Ectodermal cell (in vitro differentiated cells): ENCODE data around the gene ESPL1.
A peak's percentile ranks its signal among the peaks of the same experiment; 100 is the strongest.

Experiments
- H3K27ac ChIP-seq: 2 replicates; pipeline ENCODE4 v1.7.0; 2013; ENCODE audit warnings: mild to moderate bottlenecking, low read depth, low read length; ENCODE audit not compliant: insufficient read depth, poor library complexity, severe bottlenecking
- H3K27me3 ChIP-seq: 2 replicates; pipeline ENCODE4 v1.7.0; 2013; ENCODE audit warnings: mild to moderate bottlenecking, low read length; ENCODE audit not compliant: insufficient read depth, control insufficient read depth, poor library complexity, severe bottlenecking
- H3K36me3 ChIP-seq: one replicate; pipeline ENCODE4 v1.7.0; 2013; ENCODE audit warnings: low read length; ENCODE audit not compliant: control insufficient read depth, insufficient read depth
- H3K4me1 ChIP-seq: one replicate; pipeline ENCODE4 v1.7.0; 2013; ENCODE audit warnings: low read length; ENCODE audit not compliant: control insufficient read depth, insufficient read depth
- H3K4me3 ChIP-seq: 2 replicates; pipeline ENCODE4 v1.7.0; 2013; ENCODE audit warnings: low read depth, low read length, control low read depth; ENCODE audit not compliant: insufficient read depth
- H3K9me3 ChIP-seq: 2 replicates; pipeline ENCODE4 v1.7.0; 2013; ENCODE audit warnings: mild to moderate bottlenecking, low read length, moderate library complexity; ENCODE audit not compliant: control insufficient read depth
- WGBS, 2 experiments: methylation state at CpG; one replicate each; pipeline ENCODE4 v1.1.7; 2013; ENCODE audit warnings: missing lambda C conversion rate in 2 of 2; 5-methylcytosine and 5-hydroxymethylcytosine counted together

ESPL1 gene

DNA sequence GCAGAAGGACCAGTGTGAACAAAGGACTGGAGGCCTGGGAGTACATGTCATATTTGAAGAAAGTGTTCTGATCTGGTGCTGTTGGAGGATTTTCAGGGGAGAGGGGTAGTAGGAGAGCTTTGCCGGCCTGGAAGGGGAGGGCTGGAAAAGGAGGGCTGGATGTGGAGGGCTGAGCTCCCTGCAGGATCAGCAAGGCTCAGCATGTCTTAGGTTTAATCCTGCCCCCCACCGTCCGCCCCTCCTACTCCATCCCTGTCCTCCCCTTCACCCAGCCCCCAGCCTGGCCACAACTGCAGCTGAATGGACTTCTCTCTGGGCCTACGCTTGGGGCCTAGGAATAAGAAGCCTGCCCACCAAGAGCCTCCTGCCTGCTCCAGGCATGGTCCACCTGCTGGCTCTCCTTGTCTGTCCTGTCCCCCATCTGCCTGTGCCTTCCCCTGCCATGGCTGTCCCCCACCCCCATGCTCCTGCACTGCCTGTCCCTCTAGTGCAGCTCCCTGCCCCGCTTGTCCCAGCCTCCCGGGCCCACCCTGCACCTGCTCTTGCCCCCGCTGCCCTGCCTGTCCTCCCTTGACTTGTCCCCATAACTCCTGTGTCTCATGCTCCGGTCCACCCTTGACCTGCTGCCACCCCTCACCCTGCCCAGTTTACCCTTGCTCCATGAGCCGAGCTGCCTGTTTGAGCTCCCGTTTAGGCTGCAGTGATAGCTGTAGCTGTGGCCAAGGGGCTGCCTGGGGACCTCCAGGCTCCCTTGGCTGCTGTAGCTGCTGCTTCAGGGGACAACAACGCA is 26.3 kb upstream of the ESPL1 start:
- no peaks in the 10 kb centered on the region for H3K9me3 ChIP-seq
- no peaks in the 10 kb centered on the region for H3K27me3 ChIP-seq
- H3K36me3 ChIP-seq: no peaks in the 10 kb centered on the region
- H3K4me1 ChIP-seq: peaks cover 24% of the 10 kb centered on the region
- no peak overlapping the region for H3K4me3 ChIP-seq
- H3K27ac ChIP-seq: peak overlapping the region; percentile 67
- WGBS, 2 experiments: 45 to 50% methylated on average over 11 of the region's 11 CpGs

DNA sequence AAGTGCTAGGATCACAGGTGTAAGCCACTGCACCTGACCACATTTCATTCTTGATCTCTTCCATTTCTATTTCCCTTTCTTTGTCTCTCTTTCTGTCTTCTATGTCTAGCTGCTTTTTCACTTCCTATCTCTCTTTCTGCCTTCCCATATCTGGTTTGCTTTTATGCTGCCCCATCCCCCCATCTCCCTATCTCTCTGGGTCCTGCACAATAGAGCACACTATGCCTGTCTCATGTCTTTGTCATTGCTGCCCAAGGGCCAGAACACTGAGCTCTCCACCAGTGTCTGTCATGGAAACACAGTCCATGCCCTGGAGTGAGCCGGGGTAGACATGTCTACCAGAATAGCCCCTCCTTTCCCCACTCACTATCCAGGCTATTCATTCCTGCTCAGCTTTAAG is 23.8 kb upstream of the ESPL1 start:
- Histone ChIP-seq H3K36me3 (no peaks in the 10 kb centered on the region), H3K27me3 (no peaks in the 10 kb centered on the region), H3K4me1 (peaks cover 24% of the 10 kb centered on the region), H3K9me3 (no peaks in the 10 kb centered on the region), H3K4me3 (no peak overlapping the region), H3K27ac (no peak overlapping the region)
- WGBS, 2 experiments: 68 to 85% methylated on average over 1 of the region's 1 CpG

DNA sequence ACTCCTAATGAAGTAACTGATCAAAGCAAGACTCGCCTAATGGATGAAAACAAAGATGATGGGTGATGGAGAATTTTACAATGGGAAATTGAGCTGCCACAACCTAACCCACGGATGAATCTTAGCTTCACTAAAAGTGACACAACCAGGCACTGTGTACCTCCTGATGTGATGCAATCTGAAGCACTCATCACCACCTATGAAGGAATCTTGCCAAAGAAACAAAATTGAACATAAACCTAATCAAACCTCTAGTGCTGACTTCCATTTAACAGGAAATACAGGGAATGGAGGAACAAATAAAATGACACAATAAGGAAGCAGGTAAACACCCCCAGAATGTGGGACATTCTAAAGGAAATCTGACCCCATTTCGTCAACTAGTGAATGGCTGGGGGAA is 22.8 kb upstream of the ESPL1 start:
- Histone ChIP-seq H3K36me3 (no peaks in the 10 kb centered on the region), H3K4me3 (no peak overlapping the region), H3K4me1 (peaks cover 24% of the 10 kb centered on the region), H3K9me3 (no peaks in the 10 kb centered on the region), H3K27me3 (no peaks in the 10 kb centered on the region), H3K27ac (no peak overlapping the region)
- 94 to 99% methylated on average over 3 of the region's 3 CpGs for WGBS, 2 experiments

DNA sequence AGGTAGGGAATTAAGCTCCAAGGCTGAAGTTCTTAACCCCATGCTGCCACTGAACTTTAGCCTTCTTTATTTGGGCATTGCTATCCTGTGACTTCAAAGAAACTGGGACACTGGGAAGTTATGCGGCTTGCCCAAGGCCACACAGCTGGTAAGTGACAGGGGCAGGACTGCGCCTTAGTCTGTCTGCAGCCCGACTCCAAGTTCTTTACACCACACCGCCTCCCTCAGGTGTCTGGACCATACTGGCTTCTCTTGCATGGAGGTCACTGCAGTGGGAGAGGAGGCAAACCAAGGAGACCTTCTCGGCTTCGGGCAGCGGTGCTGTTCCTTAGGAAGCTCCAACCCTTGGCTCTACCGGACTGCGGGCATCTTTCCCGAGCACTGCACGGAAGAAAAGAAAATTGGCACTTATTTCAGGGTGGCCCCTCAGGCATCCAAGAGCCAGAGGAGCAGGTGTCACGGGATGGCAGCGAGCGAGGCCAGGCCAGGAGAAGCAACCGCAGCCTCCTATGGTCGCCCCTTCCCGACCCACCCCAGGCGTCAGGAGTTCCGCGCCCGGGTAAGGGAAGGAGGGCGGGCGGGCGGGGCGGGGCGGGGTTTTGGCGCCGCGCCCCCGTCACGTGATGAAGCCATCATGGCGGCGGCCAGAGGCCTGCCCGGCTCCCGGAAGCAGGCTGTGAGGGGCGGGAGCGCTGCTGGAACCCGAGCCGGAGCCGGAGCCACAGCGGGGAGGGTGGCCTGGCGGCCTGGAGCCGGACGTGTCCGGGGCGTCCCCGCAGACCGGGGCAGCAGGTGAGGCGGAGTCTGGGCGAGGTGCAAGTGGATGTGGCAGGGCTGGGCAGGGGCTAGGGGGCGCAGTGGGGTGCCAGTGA is 16.4 kb upstream of the ESPL1 start:
- H3K27me3 ChIP-seq: no peaks in the 10 kb centered on the region
- 1% methylated on average over 51 of the region's 51 CpGs for WGBS, 2 experiments
- H3K36me3 ChIP-seq: no peaks in the 10 kb centered on the region
- no peaks in the 10 kb centered on the region for H3K9me3 ChIP-seq
- H3K27ac ChIP-seq: peak overlapping the region; percentile 72
- H3K4me3 ChIP-seq: peak overlapping the region; percentile 89
- peaks cover 13% of the 10 kb centered on the region for H3K4me1 ChIP-seq

DNA sequence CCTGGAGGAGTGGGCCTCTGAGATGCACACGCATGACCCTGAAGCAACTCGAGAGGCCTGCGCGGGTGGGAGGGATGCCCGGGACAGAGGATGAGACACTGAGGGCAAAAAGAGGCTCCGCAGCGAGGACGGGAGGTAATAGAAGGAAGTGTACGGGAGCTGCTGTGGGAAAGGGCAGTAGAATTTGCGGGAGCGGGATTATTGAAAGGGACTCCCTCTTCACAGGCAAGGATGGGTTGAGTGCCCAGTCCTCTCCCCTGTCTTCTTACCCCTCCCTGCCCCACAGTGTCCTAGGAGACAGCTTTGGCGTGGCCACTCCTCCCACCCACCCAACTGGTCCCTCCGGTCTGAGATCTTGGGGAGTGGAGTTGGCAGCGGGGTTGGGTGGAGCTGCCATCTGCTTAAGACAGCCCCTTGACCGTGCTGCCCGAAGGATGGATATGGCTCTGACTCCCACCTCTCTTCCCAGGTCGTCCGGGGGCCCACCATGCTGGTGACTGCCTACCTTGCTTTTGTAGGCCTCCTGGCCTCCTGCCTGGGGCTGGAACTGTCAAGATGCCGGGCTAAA is 15.7 kb upstream of the ESPL1 start:
- Histone ChIP-seq H3K27me3 (no peaks in the 10 kb centered on the region), H3K27ac (peak overlapping the region; percentile 39), H3K9me3 (no peaks in the 10 kb centered on the region), H3K4me1 (peaks cover 13% of the 10 kb centered on the region), H3K4me3 (peak overlapping the region; percentile 89), H3K36me3 (no peaks in the 10 kb centered on the region)
- whole genome bisulfite sequencing, 2 experiments: 20 to 22% methylated on average over 19 of the region's 19 CpGs

DNA sequence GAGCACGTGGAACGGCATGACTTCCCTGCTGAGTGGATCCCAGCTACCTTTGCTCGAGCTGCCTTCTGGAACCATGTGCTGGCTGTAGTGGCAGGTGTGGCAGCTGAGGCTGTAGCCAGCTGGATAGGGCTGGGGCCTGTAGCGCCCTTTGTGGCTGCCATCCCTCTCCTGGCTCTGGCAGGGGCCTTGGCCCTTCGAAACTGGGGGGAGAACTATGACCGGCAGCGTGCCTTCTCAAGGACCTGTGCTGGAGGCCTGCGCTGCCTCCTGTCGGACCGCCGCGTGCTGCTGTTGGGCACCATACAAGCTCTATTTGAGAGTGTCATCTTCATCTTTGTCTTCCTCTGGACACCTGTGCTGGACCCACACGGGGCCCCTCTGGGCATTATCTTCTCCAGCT is 14.8 kb upstream of the ESPL1 start:
- Histone ChIP-seq H3K9me3 (no peaks in the 10 kb centered on the region), H3K36me3 (no peaks in the 10 kb centered on the region), H3K27me3 (no peaks in the 10 kb centered on the region), H3K4me1 (peaks cover 13% of the 10 kb centered on the region), H3K4me3 (no peak overlapping the region), H3K27ac (no peak overlapping the region)
- 94 to 95% methylated on average over 13 of the region's 13 CpGs for WGBS, 2 experiments

DNA sequence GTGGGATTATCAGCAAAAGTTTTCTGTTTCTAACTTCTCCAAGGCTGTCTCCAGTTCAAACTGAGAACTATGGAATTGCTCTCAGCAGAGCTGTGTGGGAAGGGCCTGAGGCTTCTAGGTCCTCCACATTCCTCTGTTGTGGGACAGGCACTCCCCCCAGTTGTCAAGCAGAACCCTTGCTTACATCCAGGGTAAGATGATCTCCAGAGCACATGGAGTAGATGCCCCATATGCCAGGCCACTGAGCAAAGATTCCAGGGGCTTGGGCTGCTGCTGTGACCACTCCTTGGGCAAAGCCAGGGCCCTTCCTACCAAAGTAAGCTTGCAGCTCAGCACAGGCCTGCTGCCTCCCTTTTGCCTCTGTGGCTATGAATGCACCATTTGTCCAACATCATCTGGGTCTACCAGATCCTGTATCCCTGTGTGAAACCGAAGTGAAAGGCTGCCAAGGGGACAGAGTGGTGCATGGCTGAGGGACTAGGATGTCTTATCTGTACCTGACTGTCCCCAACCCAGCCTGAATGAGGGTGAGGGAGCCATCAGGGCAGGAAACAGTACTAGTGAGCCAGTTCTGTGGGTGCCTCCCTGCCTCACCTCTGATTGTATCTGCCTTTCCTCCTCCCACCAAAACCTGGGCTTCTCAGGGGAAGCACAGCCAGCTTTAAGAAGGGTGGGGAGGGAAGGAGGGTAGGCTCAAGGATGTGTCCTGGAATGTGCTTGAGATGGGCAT is 13.1 kb upstream of the ESPL1 start:
- 95% methylated on average over 1 of the region's 1 CpG for WGBS, 2 experiments

DNA sequence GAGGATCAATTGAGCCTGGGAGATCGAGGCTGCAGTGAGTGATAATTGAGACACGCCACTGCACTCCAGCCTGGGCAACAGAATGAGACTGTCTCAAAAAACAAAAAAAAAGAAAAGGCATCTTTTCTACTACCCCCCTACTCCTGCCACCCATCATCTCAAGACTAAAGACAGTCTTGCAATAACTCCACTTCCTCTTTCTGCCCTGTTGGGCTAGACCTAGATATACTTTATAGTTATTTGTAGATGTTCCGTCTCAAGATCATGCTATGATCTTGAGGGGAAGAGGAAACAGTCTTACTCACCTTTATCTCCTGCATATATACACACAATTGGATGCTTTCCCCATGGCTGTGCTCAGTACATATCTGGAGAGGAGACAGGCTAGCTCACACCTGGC is 12.1 kb upstream of the ESPL1 start:
- 88 to 98% methylated on average over 2 to 3 of the region's 3 CpGs for WGBS, 2 experiments
- no peaks in the 10 kb centered on the region for H3K9me3 ChIP-seq

More for the DNA sequence above, 13.1 kb upstream of the ESPL1 start:
- peaks cover 13% of the 10 kb centered on the region for H3K4me1 ChIP-seq
- H3K27ac ChIP-seq: no peak overlapping the region
- H3K36me3 ChIP-seq: no peaks in the 10 kb centered on the region
- H3K27me3 ChIP-seq: no peaks in the 10 kb centered on the region
- no peaks in the 10 kb centered on the region for H3K9me3 ChIP-seq
- no peak overlapping the region for H3K4me3 ChIP-seq

DNA sequence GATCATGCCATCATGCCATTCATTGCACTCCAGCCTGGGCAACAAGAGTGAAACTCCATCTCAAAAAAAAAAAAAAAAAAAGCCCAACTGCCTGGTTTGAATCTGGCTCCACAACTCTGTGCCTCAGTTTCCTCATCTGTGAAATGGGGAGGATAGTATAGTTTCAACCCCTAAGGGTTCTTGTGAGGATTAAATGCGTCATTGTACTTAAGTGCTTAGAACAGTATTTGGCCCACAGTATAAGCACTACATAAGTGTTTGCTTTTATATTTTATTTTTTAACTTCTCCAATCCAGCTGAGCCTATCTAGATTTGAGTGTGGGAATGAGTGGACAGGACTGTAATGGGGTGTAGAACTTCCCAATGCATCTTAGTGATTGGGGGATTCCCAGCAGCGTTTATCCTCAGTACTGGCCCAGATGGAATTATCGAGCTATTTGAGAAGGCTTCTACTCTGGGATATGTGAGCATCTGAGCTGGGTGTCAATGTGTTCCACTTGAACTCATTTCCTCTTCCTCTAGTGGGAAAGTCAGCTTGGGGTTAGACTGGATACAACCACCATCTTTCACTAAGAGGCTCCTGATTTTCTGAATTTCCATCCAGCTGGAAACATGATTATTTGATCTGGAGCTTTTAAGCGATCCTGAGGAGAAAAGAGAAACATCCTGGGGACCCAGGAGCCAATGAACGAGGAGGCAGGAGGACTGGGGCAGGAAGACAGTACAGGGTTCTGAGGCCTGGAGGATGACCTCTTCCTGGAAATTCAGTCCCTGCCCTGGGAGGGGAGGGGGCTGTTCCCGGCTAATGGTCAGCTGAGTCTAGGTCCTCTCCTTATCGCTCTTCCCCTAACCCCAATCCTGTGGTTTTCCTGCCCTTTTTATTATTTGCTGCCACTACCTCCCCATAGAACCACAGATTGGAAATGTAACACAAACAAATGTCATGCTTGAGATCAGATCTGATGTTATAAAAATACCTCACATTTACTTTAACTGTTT is 9.3 kb upstream of the ESPL1 start:
- WGBS, 2 experiments: 83 to 92% methylated on average over 6 to 7 of the region's 7 CpGs
- H3K27me3 ChIP-seq: no peaks in the 10 kb centered on the region
- H3K27ac ChIP-seq: no peak overlapping the region
- no peaks in the 10 kb centered on the region for H3K36me3 ChIP-seq
- H3K4me3 ChIP-seq: no peak overlapping the region
- no peaks in the 10 kb centered on the region for H3K9me3 ChIP-seq
- H3K4me1 ChIP-seq: no peaks in the 10 kb centered on the region

More for the DNA sequence above, 12.1 kb upstream of the ESPL1 start:
- Histone ChIP-seq H3K4me3 (no peak overlapping the region), H3K27me3 (no peaks in the 10 kb centered on the region), H3K27ac (no peak overlapping the region), H3K36me3 (no peaks in the 10 kb centered on the region), H3K4me1 (peaks cover 10% of the 10 kb centered on the region)
